ENCODE results near the gene CHRM2. TPM values are rescaled to one million over a fixed set of nuclear protein-coding genes. Genes with fewer than 3 reads are reported as not detected.

The CHRM2 gene
- total RNA-seq, 4 donors from 2014 or later, result 9.1 to 20.0 (median 16.3) TPM

DNA sequence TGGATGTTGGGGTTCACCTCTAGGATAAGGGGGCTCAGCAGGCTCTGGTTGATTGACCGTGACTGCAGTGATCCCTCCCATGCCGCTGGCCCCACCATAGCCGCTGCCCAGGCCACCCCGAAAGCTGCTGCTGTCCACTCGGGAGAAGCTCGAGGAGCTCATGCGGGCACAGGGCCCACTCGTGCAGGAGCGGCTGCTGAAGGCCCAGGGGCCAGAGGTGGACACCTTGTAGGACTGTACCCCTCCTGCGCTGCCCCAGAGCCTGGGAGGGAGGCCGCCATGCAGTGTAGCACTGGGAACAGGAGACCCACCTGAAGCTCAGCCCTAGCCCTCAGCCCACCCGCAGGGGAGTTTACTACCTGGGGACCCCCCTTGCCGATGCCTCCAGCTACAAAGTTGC lies 70.0 kb downstream of the CHRM2 start:
- 95% methylated on average over 13 of the region's 13 CpGs for WGBS
- DNase-seq (ENCODE audit: extremely low spot score), result no peak
- intact Hi-C loops (cut with DNase I), result no loop called here

DNA sequence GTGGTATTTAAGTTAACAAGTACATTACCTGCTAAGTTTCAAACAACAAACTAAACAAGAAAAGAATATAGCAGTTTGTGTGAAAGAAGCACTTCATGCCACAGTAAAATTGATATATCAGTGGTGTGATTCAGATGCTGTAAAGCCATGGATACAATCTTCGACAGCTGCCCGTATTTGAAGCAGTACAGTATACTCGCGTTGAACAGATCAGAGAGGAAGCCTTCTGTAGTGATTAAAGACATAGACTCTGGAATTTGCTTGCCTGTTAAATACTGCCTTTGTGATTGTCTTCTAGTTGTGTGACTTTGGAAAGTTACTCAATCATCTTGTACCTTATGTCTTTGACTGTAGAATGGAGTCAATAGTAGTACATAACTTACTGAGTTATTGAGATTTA lies 71.7 kb downstream of the CHRM2 start:
- no peaks in the 10 kb centered on the region for H3K27me3 ChIP-seq
- H3K4me3 ChIP-seq, result no peak overlapping the region
- no peaks in the 10 kb centered on the region for H3K36me3 ChIP-seq
- TF ChIP-seq POLR2A (IDR thresholded peaks at IDR 0.05; ENCODE audit: low read depth) (no peak), EP300 (IDR thresholded peaks at IDR 0.05) (no peak), POLR2AphosphoS5 (IDR thresholded peaks at IDR 0.05) (no peak)
- TF ChIP-seq, protein P1, sequence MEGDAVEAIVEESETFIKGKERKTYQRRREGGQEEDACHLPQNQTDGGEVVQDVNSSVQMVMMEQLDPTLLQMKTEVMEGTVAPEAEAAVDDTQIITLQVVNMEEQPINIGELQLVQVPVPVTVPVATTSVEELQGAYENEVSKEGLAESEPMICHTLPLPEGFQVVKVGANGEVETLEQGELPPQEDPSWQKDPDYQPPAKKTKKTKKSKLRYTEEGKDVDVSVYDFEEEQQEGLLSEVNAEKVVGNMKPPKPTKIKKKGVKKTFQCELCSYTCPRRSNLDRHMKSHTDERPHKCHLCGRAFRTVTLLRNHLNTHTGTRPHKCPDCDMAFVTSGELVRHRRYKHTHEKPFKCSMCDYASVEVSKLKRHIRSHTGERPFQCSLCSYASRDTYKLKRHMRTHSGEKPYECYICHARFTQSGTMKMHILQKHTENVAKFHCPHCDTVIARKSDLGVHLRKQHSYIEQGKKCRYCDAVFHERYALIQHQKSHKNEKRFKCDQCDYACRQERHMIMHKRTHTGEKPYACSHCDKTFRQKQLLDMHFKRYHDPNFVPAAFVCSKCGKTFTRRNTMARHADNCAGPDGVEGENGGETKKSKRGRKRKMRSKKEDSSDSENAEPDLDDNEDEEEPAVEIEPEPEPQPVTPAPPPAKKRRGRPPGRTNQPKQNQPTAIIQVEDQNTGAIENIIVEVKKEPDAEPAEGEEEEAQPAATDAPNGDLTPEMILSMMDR (IDR thresholded peaks at IDR 0.05), result no peak
- no peaks in the 10 kb centered on the region for H3K9me3 ChIP-seq
- DNase-seq (ENCODE audit: extremely low spot score), result no peak
- H3K4me1 ChIP-seq, result peaks cover 0 to 15% (median 6%) of the 10 kb centered on the region in 4 donors
- H3K27ac ChIP-seq (replicated peaks in 1 of 4), result no peak overlapping the region
- 85% methylated on average over 4 of the region's 4 CpGs for WGBS
- intact Hi-C loops (cut with DNase I), result no loop called here

More for the DNA sequence above, 70.0 kb downstream of the CHRM2 start:
- peaks cover 0 to 15% (median 6%) of the 10 kb centered on the region in 4 donors for H3K4me1 ChIP-seq
- H3K36me3 ChIP-seq, result no peaks in the 10 kb centered on the region
- no peaks in the 10 kb centered on the region for H3K9me3 ChIP-seq
- TF ChIP-seq POLR2A (IDR thresholded peaks at IDR 0.05; ENCODE audit: low read depth) (no peak), EP300 (IDR thresholded peaks at IDR 0.05) (no peak), POLR2AphosphoS5 (IDR thresholded peaks at IDR 0.05) (no peak)
- TF ChIP-seq, protein P1 (IDR thresholded peaks at IDR 0.05), result no peak
- no peaks in the 10 kb centered on the region for H3K27me3 ChIP-seq
- no peak overlapping the region for H3K4me3 ChIP-seq
- H3K27ac ChIP-seq (replicated peaks in 1 of 4), result no peak overlapping the region

DNA sequence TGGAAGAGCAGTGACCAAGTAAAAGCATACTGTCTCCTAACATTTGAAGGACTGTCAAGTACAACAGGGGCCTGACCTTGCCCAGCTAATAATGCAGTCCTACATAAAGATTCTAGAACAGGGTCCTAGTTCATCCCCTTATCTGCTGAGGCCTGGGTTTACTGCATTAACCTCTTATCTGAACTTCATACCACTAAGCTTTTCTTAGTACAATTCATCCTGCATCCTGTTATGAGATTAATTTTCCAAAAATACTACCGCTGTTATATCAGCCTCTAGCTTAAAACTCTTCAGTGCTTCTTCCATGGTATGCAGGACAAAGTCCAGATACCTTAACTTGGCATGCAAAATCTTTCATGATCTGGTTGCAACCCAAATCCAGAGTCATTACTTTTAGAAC lies 72.5 kb downstream of the CHRM2 start:
- no peak for TF ChIP-seq POLR2AphosphoS5 (IDR thresholded peaks at IDR 0.05)
- no peak for TF ChIP-seq POLR2A (IDR thresholded peaks at IDR 0.05; ENCODE audit: low read depth)
- TF ChIP-seq, protein P1 (IDR thresholded peaks at IDR 0.05), result no peak
- TF ChIP-seq EP300 (IDR thresholded peaks at IDR 0.05), result no peak
- Histone ChIP-seq H3K27ac (replicated peaks in 1 of 4) (no peak overlapping the region), H3K4me3 (no peak overlapping the region), H3K27me3 (no peaks in the 10 kb centered on the region), H3K36me3 (no peaks in the 10 kb centered on the region), H3K9me3 (no peaks in the 10 kb centered on the region), H3K4me1 (peaks cover 0 to 15% (median 6%) of the 10 kb centered on the region in 4 donors)
- WGBS, result 52% methylated on average over 1 of the region's 1 CpG
- DNase-seq (ENCODE audit: extremely low spot score), result no peak
- intact Hi-C loops (cut with DNase I), result no loop called here

DNA sequence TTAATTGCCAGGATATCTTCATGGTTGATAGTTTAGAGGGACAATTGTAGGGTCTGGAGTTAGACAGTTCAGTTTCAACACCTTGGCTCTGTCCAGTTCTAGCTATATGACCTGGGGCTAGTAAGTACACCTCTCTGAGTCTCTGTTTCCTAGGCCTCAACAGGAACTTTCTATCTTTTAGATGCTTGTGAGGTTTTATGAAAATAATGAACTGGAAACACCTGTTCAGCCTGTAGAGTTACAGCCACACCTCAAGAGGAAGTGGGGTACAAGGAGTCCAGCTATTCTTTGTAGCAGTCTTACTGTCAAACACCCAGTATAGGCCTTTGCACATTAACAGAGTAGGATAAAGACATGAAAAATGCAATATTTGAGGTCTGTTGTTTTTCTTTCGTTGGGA lies 73.4 kb downstream of the CHRM2 start:
- H3K36me3 ChIP-seq, result no peaks in the 10 kb centered on the region

More for the DNA sequence above, 73.4 kb downstream of the CHRM2 start:
- intact Hi-C loops (cut with DNase I), result no loop called here
- Histone ChIP-seq H3K4me1 (peaks cover 0 to 15% (median 6%) of the 10 kb centered on the region in 4 donors), H3K4me3 (no peak overlapping the region), H3K9me3 (no peaks in the 10 kb centered on the region), H3K27me3 (no peaks in the 10 kb centered on the region), H3K27ac (replicated peaks in 1 of 4) (peak overlapping the region in 1 of 4 donors; percentile 2)
- WGBS, result 58% methylated on average over 1 of the region's 1 CpG
- no peak for DNase-seq (ENCODE audit: extremely low spot score)
- TF ChIP-seq, protein P1 (IDR thresholded peaks at IDR 0.05), result no peak
- no peak for TF ChIP-seq EP300 (IDR thresholded peaks at IDR 0.05)
- no peak for TF ChIP-seq POLR2AphosphoS5 (IDR thresholded peaks at IDR 0.05)
- TF ChIP-seq POLR2A (IDR thresholded peaks at IDR 0.05; ENCODE audit: low read depth), result no peak
